Spinal cord (tissue), 10 donors: ENCODE results near the gene UTP11. TPM values are rescaled to one million over a fixed set of nuclear protein-coding genes. Genes with fewer than 3 reads are reported as not detected.
A peak's percentile ranks its signal among the peaks of the same experiment; 100 is the strongest.

Experiments used
- DNase-seq, 6 donors: peaks; one replicate each; pipeline versions ENCODE4 v3.0.0 to v3.0.0-alpha.2; 2013 to 2015; ENCODE audit warnings: low spot score in 6 of 6, low read depth in 4 of 6
- H3K27ac ChIP-seq: one replicate; pipeline ENCODE4 v1.5.1; 2013; ENCODE audit warnings: low read depth, low read length, control low read depth
- H3K27me3 ChIP-seq: one replicate; pipeline ENCODE4 v1.6.1; 2013; ENCODE audit warnings: low read length; ENCODE audit not compliant: control insufficient read depth, insufficient read depth
- H3K36me3 ChIP-seq: one replicate; pipeline ENCODE4 v1.6.1; 2013; ENCODE audit warnings: low read length; ENCODE audit not compliant: control insufficient read depth, insufficient read depth
- H3K4me1 ChIP-seq: one replicate; pipeline ENCODE4 v1.6.1; 2013; ENCODE audit warnings: low read length; ENCODE audit not compliant: control insufficient read depth, insufficient read depth
- H3K4me3 ChIP-seq: one replicate; pipeline ENCODE4 v1.5.1; 2013; ENCODE audit warnings: low read depth, low read length, control low read depth
- H3K9me3 ChIP-seq: one replicate; pipeline ENCODE4 v1.6.1; 2013; ENCODE audit warnings: low read length; ENCODE audit not compliant: control insufficient read depth, insufficient read depth
- WGBS: methylation state at CpG from one replicate; pipeline ENCODE4 v1.1.5; 2013; ENCODE audit warnings: missing lambda C conversion rate; ENCODE audit not compliant: insufficient coverage; 5-methylcytosine and 5-hydroxymethylcytosine counted together
- polyA plus RNA-seq, 2 donors: library from polyadenylated mRNA; unstranded; fragments of 120-200 nt; gene quantifications; one replicate each; pipeline ENCODE4 v1.2.1, GENCODE V29; 2013; ENCODE audit not compliant: insufficient read length in 2 of 2
- total RNA-seq, 2 donors: library from RNA; depleted of rRNA in 1 of 2; stranded (reverse); fragments of 120-200 nt in 1 of 2; fragments of >200 nt in 1 of 2; gene quantifications; one replicate each; pipeline versions ENCODE4 v1.2.3 to v1.2.4, GENCODE V29; 2013 to 2014
- donor health status: healthy.

Gene UTP11
- total and polyA plus RNA-seq, 4 donors: 30.6 to 46.6 (median 41.6) TPM

- Histone ChIP-seq H3K36me3 (peaks cover 26% of the 10 kb centered on the region), H3K9me3 (no peaks in the 10 kb centered on the region), H3K27ac (peak overlapping the region; percentile 71), H3K4me1 (peaks cover 13% of the 10 kb centered on the region), H3K27me3 (no peaks in the 10 kb centered on the region), H3K4me3 (peak overlapping the region; percentile 96)
- 0% methylated on average over 30 of the region's 30 CpGs for WGBS
- no peak for DNase-seq
These were observed 23.1 kb upstream of the UTP11 start for GRCh38 chr1:37989361-37989930.

- Histone ChIP-seq H3K36me3 (peaks cover 13% of the 10 kb centered on the region), H3K9me3 (no peaks in the 10 kb centered on the region), H3K4me1 (peaks cover 43% of the 10 kb centered on the region), H3K4me3 (no peak overlapping the region), H3K27ac (no peak overlapping the region), H3K27me3 (no peaks in the 10 kb centered on the region)
- DNase-seq: no peak
- WGBS: 81% methylated on average over 7 of the region's 11 CpGs
These were observed 17.5 kb upstream of the UTP11 start for GRCh38 chr1:37994886-37995566.

- peak overlapping the region; percentile 57 for H3K27ac ChIP-seq
- 2% methylated on average over 43 of the region's 46 CpGs for WGBS
- peak in 2 of 6 donors; percentile 71 to 91 for DNase-seq
- H3K4me1 ChIP-seq: peaks cover 46% of the 10 kb centered on the region
- peaks cover 13% of the 10 kb centered on the region for H3K36me3 ChIP-seq
- H3K27me3 ChIP-seq: no peaks in the 10 kb centered on the region
- H3K9me3 ChIP-seq: no peaks in the 10 kb centered on the region
- peak overlapping the region; percentile 51 for H3K4me3 ChIP-seq
These were observed 16.7 kb upstream of the UTP11 start for GRCh38 chr1:37995751-37996345.

DNA sequence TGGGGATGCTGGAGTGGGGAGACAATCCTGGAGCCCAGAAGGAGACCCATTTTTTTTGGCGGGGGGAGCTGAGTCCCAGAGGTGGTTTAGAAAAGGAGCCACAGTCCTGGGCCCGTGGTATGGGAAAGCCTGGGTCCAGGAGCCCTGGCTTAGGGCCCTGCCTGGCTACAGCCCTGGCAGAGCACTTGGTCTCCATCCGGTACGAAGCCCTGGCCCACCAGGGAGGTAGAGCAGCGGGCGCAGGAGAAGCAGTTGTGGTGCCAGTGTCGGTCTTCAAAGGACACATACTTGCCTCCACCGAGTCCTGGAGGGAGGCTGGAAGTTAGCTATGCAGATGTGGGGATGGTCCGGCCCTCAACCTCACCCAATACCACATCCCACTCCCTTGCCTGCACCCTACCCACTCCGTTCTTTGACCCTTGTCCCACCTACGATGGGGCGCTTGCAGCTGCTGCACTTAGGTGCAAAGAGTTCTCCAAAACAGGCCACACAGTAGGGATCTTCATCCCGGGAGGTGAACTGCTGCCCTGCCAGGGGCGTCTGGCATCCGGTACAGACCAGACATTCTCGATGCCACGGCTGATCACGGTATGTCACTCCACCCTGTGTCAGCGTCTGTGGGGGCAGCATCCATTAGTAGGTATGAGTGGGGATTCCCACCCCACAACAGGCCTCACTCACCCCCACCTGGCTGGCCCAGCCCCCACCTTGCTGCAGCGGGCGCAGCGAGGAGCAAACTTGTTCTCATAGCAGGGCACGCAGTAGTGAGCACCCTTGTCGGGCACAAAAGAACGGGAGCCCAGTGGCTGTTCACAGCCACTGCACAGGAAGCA is 15.1 kb upstream of the UTP11 start:
- Histone ChIP-seq H3K27me3 (no peaks in the 10 kb centered on the region), H3K4me3 (no peak overlapping the region), H3K27ac (peak overlapping the region; percentile 62), H3K4me1 (peaks cover 57% of the 10 kb centered on the region), H3K36me3 (peaks cover 13% of the 10 kb centered on the region), H3K9me3 (no peaks in the 10 kb centered on the region)
- no peak for DNase-seq
- 94% methylated on average over 20 of the region's 25 CpGs for WGBS

- no peak for DNase-seq
- no peaks in the 10 kb centered on the region for H3K9me3 ChIP-seq
- H3K4me3 ChIP-seq: no peak overlapping the region
- no peaks in the 10 kb centered on the region for H3K27me3 ChIP-seq
- H3K4me1 ChIP-seq: peaks cover 60% of the 10 kb centered on the region
- whole genome bisulfite sequencing: 93% methylated on average over 9 of the region's 9 CpGs
- no peak overlapping the region for H3K27ac ChIP-seq
- peaks cover 13% of the 10 kb centered on the region for H3K36me3 ChIP-seq
These were observed 14.3 kb upstream of the UTP11 start for GRCh38 chr1:37998089-37998808.

DNA sequence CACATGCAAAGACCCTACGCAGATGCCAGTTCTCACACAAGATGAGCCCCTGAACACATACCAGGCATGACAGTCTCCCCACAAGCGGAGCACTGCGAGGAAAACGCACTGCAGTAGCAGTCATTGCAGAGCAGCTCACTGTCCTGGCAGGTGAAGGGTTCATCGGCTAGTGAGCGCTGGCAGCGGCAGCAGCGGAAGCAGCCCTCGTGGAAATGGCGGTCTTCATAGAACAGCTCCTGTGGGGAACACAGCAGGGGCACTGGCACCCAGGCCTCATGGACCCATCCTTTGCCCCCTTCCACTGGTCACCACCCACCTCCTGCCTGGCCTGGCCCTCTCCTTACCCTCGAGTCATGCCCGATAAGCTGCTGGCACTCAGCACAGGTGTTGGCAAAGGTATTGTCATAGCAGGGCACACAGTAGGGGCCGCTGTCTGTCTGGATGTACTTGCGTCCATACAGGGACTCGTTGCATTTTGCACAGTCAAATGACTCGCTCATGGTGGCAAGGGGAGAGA is 13.6 kb upstream of the UTP11 start:
- no peak for DNase-seq
- WGBS: 81% methylated on average over 16 of the region's 16 CpGs
- Histone ChIP-seq H3K4me3 (no peak overlapping the region), H3K36me3 (peaks cover 13% of the 10 kb centered on the region), H3K27me3 (no peaks in the 10 kb centered on the region), H3K9me3 (no peaks in the 10 kb centered on the region), H3K27ac (peak overlapping the region; percentile 93), H3K4me1 (peaks cover 67% of the 10 kb centered on the region)

DNA sequence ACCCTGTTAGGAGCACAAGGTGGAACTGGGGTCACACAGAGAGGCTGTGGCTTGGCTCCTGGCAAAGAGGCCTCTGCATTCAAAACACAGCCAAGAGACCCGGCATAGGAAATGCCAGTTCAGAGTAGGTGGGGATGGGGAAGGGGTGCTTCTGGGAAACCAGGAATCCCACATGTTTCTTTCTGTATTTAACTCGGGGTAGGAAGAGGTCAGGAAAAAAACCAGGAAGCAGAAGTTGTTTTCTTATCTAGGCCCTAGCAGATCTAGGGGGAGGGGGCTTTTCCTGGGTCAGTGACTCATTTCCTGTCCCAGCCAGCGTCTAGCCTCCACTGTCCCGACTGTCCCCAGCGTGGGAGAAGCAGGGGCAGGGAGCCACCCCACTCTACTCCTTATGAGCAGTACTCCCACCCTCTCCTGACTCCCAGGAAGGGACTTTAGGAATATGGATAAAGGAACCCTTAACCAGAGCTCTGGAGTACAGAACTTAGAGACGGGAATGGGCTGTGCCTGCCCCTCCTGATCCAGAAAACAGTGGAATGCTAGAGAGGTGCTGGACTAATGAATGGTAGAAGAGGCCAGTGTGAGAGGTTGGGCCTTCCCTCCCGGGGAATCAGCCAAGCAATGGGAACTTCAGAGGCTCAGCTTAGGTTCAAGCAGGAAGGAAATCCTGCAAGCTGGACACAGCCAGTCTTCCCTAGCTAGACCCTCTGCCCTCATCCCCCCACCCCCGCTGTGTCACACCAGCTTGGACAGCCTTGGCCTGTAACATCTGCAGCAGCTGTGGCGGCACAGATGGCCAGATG is 12.9 kb upstream of the UTP11 start:
- peak in 1 of 6 donors; percentile 60 for DNase-seq
- peaks cover 13% of the 10 kb centered on the region for H3K36me3 ChIP-seq
- 60% methylated on average over 3 of the region's 9 CpGs for WGBS

DNA sequence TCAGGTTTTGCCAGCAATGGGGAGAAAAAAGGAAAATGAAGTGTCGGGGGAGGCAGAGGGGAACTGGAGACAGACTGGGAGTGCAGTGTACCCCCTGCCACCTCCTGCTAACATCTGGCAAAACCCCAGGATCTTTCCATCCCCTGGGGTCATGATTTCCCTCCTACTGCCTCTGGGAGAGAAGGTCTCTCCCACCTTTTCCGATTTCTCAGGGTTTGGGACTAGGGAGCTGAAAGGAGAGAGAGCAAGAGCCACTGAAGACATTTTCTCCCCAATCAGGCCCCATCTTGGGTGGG is 12.4 kb upstream of the UTP11 start:
- peak in 1 of 6 donors; percentile 23 for DNase-seq
- WGBS: no CpG with 5 or more reads among the region's 2 CpGs
- Histone ChIP-seq H3K27me3 (peaks cover 5% of the 10 kb centered on the region), H3K4me3 (no peak overlapping the region), H3K36me3 (peaks cover 13% of the 10 kb centered on the region), H3K27ac (peak overlapping the region; percentile 93), H3K9me3 (no peaks in the 10 kb centered on the region), H3K4me1 (peaks cover 76% of the 10 kb centered on the region)

More for the DNA sequence above, 12.9 kb upstream of the UTP11 start:
- H3K27me3 ChIP-seq: peaks cover 3% of the 10 kb centered on the region
- no peaks in the 10 kb centered on the region for H3K9me3 ChIP-seq
- peaks cover 74% of the 10 kb centered on the region for H3K4me1 ChIP-seq
- peak overlapping the region; percentile 93 for H3K27ac ChIP-seq
- no peak overlapping the region for H3K4me3 ChIP-seq
